Pons (tissue), 1 donor: ENCODE measurements around the gene ZNF169.
A peak's percentile ranks its signal among the peaks of the same experiment; 100 is the strongest.
"Not testable (repeated sequence)": the region's sequence is repeated elsewhere in the genome, so short reads cannot be mapped to it uniquely, and the experiment has no call there.

ENCODE experiments used
- DNase-seq: peaks from one replicate; pipeline ENCODE4 v3.0.0-alpha.2; 2016; ENCODE audit warnings: low spot score

The ZNF169 gene

GRCh38 chr9:94259077-94259862 lies at the start of gene ZNF169:
ZNF169 (plus strand) TSS chr9:94259298; CDS start chr9:94278813, 19,515 bp downstream.
- DNase-seq = peak; percentile 78

- no peak for DNase-seq
These were observed 48.2 kb upstream of the ZNF169 start for GRCh38 chr9:94210616-94211603.

GRCh38 chr9:94212091-94212490 lies 47.0 kb upstream of the ZNF169 start:
- no peak for DNase-seq

GRCh38 chr9:94212531-94212930 lies 46.6 kb upstream of the ZNF169 start:
- DNase-seq = no peak

- DNase-seq = peak; percentile 88
These were observed 45.5 kb upstream of the ZNF169 start for GRCh38 chr9:94213511-94214124.

- DNase-seq = no peak
These were observed 36.2 kb upstream of the ZNF169 start for GRCh38 chr9:94222870-94223269.

GRCh38 chr9:94225413-94225812 lies 33.7 kb upstream of the ZNF169 start:
- not testable (repeated sequence) for DNase-seq

GRCh38 chr9:94228616-94229015 lies 30.5 kb upstream of the ZNF169 start:
- no peak for DNase-seq

- DNase-seq = no peak
These were observed 26.7 kb upstream of the ZNF169 start for GRCh38 chr9:94232428-94232827.

GRCh38 chr9:94241098-94241497 lies 18.0 kb upstream of the ZNF169 start:
- not testable (repeated sequence) for DNase-seq

GRCh38 chr9:94245651-94246050 lies 13.4 kb upstream of the ZNF169 start:
- DNase-seq = no peak

GRCh38 chr9:94250456-94250855 lies 8.6 kb upstream of the ZNF169 start:
- DNase-seq = no peak

GRCh38 chr9:94256007-94256406 lies 3.1 kb upstream of the ZNF169 start:
- no peak for DNase-seq

- DNase-seq = not testable (repeated sequence)
These were observed 6.7 kb downstream of the ZNF169 start for GRCh38 chr9:94265626-94266402.

- no peak for DNase-seq
These were observed 10.2 kb downstream of the ZNF169 start for GRCh38 chr9:94269264-94269663.

GRCh38 chr9:94270009-94270408 lies 10.9 kb downstream of the ZNF169 start:
- DNase-seq = no peak

- DNase-seq = not testable (repeated sequence)
These were observed 17.9 kb downstream of the ZNF169 start for GRCh38 chr9:94277029-94277428.

GRCh38 chr9:94277885-94278536 lies 18.9 kb downstream of the ZNF169 start:
- no peak for DNase-seq

- DNase-seq = no peak
These were observed 21.4 kb downstream of the ZNF169 start for GRCh38 chr9:94280409-94280989.

GRCh38 chr9:94281101-94281500 lies 22.0 kb downstream of the ZNF169 start:
- DNase-seq = no peak

- no peak for DNase-seq
These were observed 27.0 kb downstream of the ZNF169 start for GRCh38 chr9:94286116-94286515.
